Measurements from ENCODE around the gene NIPSNAP3A. TPM values are rescaled to one million over a fixed set of nuclear protein-coding genes. Genes with fewer than 3 reads are reported as not detected.

The NIPSNAP3A gene
- total RNA-seq, 4 donors from 2014 or later: 22.6 to 63.2 (median 43.3) TPM

- no peak for TF ChIP-seq POLR2A (IDR thresholded peaks at IDR 0.05)
- TF ChIP-seq, protein P1, sequence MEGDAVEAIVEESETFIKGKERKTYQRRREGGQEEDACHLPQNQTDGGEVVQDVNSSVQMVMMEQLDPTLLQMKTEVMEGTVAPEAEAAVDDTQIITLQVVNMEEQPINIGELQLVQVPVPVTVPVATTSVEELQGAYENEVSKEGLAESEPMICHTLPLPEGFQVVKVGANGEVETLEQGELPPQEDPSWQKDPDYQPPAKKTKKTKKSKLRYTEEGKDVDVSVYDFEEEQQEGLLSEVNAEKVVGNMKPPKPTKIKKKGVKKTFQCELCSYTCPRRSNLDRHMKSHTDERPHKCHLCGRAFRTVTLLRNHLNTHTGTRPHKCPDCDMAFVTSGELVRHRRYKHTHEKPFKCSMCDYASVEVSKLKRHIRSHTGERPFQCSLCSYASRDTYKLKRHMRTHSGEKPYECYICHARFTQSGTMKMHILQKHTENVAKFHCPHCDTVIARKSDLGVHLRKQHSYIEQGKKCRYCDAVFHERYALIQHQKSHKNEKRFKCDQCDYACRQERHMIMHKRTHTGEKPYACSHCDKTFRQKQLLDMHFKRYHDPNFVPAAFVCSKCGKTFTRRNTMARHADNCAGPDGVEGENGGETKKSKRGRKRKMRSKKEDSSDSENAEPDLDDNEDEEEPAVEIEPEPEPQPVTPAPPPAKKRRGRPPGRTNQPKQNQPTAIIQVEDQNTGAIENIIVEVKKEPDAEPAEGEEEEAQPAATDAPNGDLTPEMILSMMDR (IDR thresholded peaks at IDR 0.05): no peak
- Histone ChIP-seq H3K27ac (peak overlapping the region in 1 of 2 donors; percentile 93), H3K27me3 (no peaks in the 10 kb centered on the region), H3K36me3 (no peaks in the 10 kb centered on the region), H3K4me1 (no peaks in the 10 kb centered on the region), H3K4me3 (peak overlapping the region in 1 of 2 donors; percentile 93), H3K9me3 (no peaks in the 10 kb centered on the region)
- intact Hi-C loops (cut with DNase I; ENCODE audit: low total_unique reads): no loop called here
- DNase-seq: no peak
These were observed 685 bp upstream of the NIPSNAP3A start for GRCh38 chr9:104746798-104747197.

- Histone ChIP-seq H3K4me1 (no peaks in the 10 kb centered on the region), H3K27me3 (no peaks in the 10 kb centered on the region), H3K36me3 (no peaks in the 10 kb centered on the region), H3K4me3 (peak overlapping the region; percentile 93 to 94), H3K9me3 (no peaks in the 10 kb centered on the region), H3K27ac (peak overlapping the region; percentile 87 to 93)
- DNase-seq: no peak
- intact Hi-C loops (cut with DNase I; ENCODE audit: low total_unique reads): no loop called here
- TF ChIP-seq, protein P1 (IDR thresholded peaks at IDR 0.05): no peak
- no peak for TF ChIP-seq POLR2A (IDR thresholded peaks at IDR 0.05)
These were observed 278 bp upstream of the NIPSNAP3A start for GRCh38 chr9:104747245-104747564.

DNA sequence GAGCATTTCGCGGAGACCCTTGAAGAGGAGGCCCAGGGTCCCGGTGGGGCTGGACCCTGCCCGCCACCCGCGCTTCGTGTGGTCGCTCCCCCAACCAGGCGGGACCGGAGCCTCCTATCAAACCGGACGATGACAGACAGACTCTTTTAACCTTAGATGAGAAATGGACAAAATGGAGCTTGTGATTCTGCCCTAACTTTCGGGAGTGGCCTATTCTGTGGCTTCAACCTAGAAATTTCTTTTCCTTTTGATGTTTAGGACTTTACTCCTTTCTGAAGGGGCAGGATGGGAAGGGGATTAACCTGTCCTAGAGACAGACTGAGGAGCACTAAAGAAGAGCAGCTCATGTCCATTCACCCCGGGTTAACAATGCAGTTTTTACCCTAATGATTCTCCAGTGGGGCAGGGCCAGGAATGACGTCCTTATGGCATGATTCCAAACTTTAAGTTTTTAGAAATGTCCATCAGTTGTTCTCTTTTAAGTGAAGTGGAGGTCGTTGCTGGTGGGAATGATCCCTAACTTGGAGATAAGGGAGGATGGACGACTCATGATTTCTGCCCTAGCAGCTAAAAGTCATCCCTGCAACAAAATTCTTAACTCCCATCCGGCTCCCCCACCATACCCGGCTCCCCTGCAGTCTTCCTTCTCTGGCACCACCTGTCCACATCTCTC, 1.0 kb downstream of the NIPSNAP3A start:
- no peak for TF ChIP-seq POLR2A (IDR thresholded peaks at IDR 0.05)
- TF ChIP-seq, protein P1 (IDR thresholded peaks at IDR 0.05): no peak
- Histone ChIP-seq H3K9me3 (no peaks in the 10 kb centered on the region), H3K27ac (peak overlapping the region; percentile 87 to 93), H3K4me1 (no peaks in the 10 kb centered on the region), H3K27me3 (no peaks in the 10 kb centered on the region), H3K36me3 (no peaks in the 10 kb centered on the region), H3K4me3 (peak overlapping the region; percentile 93 to 94)
- intact Hi-C loops (cut with DNase I; ENCODE audit: low total_unique reads): no loop called here
- DNase-seq: no peak

GRCh38 chr9:104750185-104750767, 2.8 kb downstream of the NIPSNAP3A start:
- Histone ChIP-seq H3K4me3 (no peak overlapping the region), H3K36me3 (no peaks in the 10 kb centered on the region), H3K4me1 (no peaks in the 10 kb centered on the region), H3K27me3 (no peaks in the 10 kb centered on the region), H3K9me3 (no peaks in the 10 kb centered on the region), H3K27ac (no peak overlapping the region)
- no peak for DNase-seq
- intact Hi-C loops (cut with DNase I; ENCODE audit: low total_unique reads): no loop called here
- no peak for TF ChIP-seq POLR2A (IDR thresholded peaks at IDR 0.05)
- TF ChIP-seq, protein P1 (IDR thresholded peaks at IDR 0.05): no peak

GRCh38 chr9:104758974-104759373, 11.5 kb downstream of the NIPSNAP3A start:
- no peak for DNase-seq
- Histone ChIP-seq H3K36me3 (peaks cover 0 to 4% of the 10 kb centered on the region in 2 donors), H3K9me3 (no peaks in the 10 kb centered on the region), H3K4me3 (no peak overlapping the region), H3K4me1 (no peaks in the 10 kb centered on the region), H3K27me3 (no peaks in the 10 kb centered on the region), H3K27ac (no peak overlapping the region)
- TF ChIP-seq, protein P1 (IDR thresholded peaks at IDR 0.05): no peak
- TF ChIP-seq POLR2A (IDR thresholded peaks at IDR 0.05): no peak
- intact Hi-C loops (cut with DNase I; ENCODE audit: low total_unique reads): no loop called here
